ENCODE data around the gene IL10RB.
"Not testable (repeated sequence)": the region's sequence is repeated elsewhere in the genome, so short reads cannot be mapped to it uniquely, and the experiment has no call there.

The IL10RB gene

DNA sequence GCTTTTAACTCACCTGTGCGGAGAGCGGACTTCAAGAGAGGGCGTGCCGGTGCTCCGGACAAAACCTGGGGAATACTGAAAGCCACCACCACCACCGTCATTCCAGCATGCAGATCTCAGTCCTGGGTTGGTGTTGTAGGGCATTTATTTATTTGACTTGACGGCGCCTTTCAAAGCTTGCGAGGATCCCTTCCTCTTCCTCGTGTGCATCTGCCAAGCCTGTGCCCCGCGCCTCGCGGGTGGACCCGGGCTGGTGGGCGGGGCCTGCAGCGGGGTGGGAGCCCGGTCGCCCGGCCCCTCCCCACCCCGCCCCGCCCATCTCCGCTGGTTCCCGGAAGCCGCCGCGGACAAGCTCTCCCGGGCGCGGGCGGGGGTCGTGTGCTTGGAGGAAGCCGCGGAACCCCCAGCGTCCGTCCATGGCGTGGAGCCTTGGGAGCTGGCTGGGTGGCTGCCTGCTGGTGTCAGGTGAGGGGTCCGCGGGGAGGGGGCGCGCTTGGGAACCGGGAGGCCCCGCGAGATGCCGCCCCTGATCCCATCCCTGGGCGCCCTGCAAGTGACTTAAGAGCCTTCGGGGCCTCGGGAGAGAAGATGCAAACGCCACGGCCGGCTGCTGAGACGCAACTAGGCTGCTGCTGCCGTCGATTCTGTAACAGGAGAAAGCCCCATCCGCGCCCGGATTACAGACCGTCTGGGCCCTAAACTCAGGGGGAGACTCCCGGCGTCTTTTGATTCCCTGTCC, at the start of gene IL10RB:
IL10RB (plus strand) TSS at position 318 of the 739 bp plus-strand sequence; CDS start at position 417, 99 bp downstream.
- peak; percentile 79 for DNase-seq (ENCODE audit: low read depth, low spot score)

DNA sequence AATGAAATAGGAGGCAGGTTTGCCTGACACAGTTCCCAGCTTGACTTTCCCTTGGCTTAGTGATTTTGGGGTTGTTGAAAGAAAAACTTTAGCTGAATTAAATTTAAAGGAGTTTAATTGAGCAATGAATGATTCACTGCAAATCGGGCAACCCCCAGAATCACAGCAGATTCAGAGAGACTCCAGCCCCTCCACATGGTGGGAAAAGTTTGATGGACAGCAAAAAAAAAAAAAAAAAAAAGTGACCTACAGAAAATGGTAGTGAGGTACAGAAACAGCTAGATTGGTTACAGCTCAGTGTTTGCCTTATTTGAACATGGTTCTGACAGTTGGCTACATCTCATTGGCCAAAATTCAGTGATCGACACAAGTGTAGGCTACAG, 49.0 kb upstream of the IL10RB start:
- DNase-seq (ENCODE audit: low read depth, low spot score) = no peak

DNA sequence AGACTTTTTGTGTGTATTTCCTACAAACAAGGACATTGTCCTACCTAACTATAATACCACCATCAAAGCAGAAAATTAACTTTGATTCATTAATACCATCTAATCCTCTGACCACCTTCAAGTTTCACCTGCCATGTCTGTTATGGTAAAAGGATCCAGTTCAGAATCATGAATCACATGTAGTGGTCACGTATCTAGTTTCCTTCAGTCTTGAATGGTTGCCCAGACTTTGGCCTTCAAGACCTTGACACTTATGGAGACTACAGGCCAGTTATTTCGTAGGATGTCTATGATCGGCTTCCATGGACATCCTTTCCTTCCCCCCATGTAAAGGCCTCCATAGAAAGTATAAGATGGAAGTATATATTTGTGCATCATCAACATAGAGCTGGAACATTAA, 46.9 kb upstream of the IL10RB start:
- no peak for DNase-seq (ENCODE audit: low read depth, low spot score)

DNA sequence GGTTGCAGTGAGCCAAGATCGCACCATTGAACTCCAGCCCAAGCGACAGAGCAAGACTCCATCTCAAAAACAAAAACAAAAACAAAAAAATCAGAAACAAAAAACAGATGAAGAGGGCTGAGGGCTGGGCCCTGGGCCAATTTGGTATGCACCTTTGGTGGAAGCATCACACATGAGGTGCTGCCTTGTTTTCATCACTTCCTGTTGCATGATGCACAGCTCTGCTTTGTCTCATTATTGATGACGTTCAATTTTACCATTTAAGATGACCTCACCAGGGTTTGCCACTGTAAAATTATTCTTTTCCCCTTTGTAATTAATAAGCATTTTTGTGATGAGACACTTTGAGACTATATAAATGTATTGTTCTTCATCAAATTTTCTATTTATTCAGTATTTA, 46.2 kb upstream of the IL10RB start:
- no peak for DNase-seq (ENCODE audit: low read depth, low spot score)

DNA sequence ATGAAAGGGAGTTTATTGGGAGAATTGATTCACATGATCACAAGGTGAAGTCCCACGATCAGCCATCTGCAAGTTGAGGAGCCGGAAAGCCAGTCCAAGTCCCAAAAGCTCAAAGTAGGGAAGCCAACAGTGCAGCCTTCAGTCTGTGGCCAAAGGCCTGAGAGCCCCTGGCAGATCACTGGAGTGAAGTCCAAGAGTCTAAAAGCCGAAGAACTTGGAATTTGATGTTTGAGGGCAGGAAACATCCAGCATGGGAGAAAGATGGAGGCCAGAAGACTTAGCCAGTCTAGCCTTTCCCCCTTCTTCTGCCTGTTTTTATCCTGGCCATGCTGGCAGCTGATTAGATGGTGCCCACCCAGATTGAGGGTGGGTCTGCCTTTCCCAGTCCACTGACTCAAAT, 40.8 kb upstream of the IL10RB start:
- not testable (repeated sequence) for DNase-seq (ENCODE audit: low read depth, low spot score)

DNA sequence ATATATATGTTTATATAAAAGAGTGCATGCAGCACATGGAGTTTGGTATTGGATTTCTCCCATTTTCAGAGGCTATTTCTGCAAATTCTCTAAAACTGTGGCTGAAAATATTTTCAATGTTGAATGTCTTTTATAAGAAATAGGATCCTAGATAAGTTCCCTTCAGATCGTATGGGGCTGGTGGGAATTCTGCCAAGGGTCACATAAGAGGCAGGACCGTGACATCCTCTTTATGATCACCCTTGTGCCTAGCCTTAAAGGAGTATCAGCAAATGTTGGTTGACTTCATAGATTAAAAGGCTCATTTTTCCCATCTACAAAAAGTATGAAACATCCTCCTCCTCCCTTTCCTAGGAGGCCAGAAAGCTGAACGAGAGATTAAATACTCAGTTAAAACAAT, 37.7 kb upstream of the IL10RB start:
- DNase-seq (ENCODE audit: low read depth, low spot score) = no peak

DNA sequence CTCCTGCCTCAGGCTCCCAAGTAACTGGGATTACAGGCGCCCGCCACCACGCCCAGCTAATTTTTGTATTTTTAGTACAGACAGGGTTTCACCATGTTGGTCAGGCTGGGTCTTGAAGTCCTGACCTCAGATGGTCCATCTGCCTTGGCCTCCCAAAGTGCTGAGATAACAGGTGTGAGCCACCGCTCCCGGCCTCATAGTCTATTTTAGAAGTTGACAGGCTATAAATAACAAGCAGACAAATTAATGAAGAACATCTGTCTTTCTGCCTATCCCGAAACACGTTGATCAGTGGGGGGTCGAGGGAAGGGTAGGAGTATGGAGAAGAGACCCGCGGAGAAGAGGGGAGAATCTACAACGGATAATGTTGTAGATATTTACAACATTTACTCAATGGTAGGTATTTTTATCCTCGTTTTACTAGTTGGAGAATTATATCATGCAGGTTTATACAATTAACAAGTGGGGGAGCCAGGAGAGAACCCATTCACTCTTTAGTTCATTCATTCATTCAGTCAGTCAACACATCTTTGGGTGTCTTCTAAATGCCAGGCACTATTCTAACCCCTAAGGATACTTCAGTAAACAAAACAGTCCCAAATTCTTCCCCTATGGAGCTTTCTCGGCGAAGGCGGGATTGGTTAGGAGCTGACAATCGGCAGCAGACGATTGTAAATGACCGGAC, 36.9 kb upstream of the IL10RB start:
- DNase-seq (ENCODE audit: low read depth, low spot score) = no peak

DNA sequence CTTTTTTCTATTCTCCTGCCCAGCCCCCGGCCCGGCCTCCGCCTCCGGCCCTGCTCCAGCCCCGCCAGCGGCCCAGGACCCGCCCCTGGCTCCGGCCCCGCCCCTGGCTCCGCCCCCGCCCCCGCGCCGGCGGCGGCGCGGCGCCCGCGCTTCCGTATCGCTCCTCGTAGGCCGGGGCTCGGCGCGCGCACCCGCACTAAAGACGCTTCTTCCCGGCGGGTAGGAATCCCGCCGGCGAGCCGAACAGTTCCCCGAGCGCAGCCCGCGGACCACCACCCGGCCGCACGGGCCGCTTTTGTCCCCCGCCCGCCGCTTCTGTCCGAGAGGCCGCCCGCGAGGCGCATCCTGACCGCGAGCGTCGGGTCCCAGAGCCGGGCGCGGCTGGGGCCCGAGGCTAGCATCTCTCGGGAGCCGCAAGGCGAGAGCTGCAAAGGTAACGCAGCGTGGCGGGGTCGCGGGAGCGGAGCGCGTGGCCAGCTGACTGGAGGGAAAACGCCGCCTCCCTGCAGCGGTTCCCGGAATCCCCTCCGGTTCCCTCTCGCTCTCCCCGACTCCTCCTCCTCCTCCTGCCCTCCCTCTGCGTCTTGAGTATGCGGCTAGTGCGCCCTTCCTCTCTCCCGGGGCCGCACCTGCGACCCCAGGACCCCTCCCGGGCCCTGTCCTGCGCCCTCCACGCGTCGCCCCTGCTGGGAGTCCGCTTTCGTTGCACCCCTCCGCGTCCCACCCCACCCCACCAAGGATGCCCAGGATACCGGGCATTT, 36.2 kb upstream of the IL10RB start, which contains the start of gene IFNAR2:
IFNAR2 (plus strand) TSS at position 155 of the 761 bp plus-strand sequence. CDS start 11,985 bp downstream, outside the sequence.
- peak; percentile 86 for DNase-seq (ENCODE audit: low read depth, low spot score)

DNA sequence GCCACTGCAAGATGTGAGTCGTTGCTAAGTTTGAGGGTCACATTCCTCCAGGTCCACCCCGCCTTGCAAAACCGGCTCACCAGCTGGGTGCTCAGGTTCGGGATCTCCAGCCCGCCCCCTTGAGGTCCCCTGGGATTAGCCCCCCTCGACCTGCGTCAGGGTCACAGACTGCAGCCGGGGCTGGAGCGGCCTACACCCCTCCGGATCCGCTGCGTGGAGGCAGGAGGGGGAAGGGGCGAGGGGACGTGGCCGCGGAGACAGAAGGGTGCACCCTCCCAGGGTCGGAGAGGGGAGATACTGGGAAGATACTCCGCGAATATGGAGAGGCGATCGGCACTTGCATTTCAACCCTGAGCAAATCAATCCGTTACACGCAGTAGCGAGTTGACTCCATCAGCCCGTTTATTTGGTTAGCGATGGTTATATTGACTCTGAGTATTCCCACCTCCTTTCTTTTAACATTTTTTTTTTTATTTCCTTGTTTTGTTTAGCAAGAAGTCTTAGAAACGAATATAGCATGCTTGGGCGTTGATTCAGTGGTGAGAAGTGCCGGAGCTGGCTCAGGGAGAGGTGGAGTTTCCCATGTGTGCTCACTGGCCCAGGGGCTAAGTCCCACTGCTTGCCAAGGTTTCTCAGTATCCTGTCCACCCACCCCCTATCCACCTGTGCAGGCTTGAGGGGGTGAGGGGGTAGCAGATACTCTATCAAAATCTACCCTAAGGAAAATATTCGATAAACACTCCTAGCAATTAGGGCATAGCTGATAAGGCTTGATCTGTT, 35.4 kb upstream of the IL10RB start:
- DNase-seq (ENCODE audit: low read depth, low spot score) = peak; percentile 55

DNA sequence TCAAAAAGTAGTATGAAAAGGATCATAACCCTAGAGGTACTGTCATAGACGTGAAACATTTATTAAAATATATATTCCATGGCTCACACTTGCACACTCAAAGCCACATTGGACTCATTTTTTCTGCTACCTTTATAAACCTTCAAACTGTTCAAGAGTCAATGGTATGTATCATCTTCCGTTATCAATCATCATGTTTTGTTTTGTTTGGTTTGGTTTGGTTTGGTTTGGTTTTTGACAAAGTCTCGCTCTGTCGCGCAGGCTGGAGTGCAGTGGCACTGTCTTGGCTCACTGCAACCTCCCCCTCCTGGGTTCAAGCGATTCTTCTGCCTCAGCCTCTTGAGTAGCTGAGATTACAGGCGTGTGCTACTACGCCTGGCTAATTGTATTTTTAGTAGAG, 34.6 kb upstream of the IL10RB start:
- DNase-seq (ENCODE audit: low read depth, low spot score) = no peak

DNA sequence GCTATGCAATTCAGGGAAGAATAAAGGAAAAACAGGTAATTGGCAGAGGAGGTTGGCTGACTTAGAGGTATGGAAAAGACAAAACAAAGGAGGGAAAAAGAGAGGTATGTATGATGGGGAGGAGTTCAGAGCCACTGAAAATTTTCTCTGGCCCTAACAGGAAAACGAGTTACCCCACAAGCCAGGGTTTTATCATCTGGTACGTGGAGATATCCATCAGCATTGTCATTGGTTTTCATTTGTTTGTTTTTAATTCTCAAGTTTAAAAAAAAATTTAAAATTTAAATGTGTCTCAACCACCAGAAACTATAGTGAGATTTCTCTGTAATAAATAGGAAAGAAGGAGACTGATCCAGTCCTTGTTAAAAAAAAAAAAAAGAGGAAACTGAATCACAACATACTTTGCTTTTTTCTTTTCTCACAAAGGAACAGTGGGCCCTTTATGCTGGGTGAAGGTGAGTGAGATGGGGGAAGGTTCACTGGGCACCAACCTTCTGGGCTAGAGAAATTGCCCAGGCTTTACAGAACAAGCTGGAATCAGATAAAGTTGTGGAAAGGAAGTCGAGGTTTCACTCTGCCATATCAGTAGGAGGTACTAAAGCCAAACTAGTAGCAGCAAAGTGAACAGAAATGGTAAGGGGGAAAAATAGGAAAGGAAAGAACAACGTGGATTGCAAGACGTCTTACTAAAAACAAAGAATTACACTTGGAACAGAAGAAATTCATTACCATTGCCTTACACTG, 33.7 kb upstream of the IL10RB start:
- DNase-seq (ENCODE audit: low read depth, low spot score) = no peak

DNA sequence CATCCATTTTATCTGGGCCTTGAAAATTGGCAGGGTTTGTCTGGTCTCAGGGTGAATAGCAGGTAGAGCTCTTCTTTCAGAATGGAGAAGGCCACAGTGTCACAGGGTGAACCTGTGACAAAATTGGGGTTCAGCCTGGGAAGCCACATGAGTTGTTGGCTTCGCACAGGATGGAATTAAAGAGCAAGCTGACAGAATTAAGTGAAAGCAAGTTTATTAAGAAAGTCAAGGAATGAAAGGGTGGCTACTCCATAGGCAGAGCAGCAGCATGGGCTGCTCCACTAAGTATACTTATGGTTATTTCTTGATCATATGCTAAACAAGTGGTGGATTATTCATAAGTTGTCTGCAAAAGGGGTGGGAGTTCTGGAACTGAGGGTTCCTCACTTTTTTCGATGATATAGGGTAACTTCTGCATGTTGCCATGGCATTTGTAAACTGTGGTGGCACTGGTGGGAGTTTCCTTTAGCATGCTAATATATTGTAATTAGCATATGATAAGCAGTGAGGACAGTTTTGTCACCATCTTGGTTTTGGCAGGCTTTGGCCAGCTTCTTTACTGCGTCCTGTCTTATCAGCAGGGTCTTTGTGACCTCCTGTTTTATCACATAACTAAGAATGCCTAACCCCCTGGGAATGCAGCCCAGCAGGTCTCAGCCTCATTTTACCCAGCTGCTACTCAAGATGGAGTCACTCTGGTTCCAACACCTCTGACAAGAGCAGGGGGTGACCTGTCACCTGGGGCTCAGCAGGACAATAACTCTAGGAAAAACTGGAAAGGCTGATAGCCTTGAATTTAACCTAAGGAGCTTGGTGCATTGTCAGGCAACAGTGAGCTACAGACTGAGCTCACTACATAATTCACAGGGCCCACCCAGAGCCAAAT, 31.3 kb upstream of the IL10RB start:
- DNase-seq (ENCODE audit: low read depth, low spot score) = peak; percentile 28

DNA sequence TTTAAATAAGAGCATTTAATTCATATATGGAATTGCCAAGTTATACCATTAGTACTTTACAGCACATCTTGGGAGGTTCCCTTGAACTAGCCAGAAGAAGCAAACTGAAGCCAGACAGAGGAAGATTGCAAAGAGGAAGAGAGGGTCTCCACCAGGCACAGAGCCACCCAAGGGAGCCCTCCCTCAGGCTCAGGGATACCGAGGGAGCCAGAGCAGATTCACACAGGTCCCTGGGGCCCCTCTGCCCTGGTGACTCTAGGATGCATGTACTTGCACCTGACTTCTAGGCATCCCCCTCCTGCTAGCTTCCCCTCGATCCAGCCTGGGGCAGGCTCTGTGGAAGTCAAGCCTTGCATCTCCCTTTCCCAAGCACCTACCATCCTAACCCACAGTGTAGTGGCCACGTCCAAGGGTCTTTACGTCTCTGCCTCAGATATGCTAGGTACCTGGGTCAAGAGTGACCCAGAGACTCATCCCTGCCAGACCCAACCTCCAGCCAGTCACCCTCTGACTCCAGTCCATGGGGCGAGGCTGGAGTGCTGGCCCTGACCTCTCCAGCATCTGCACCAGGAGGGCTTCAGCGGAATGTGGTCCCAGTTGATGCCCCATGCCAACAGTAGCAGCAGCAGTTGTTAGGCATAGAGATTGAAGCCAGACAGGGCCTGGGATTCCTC, 30.0 kb upstream of the IL10RB start:
- no peak for DNase-seq (ENCODE audit: low read depth, low spot score)

DNA sequence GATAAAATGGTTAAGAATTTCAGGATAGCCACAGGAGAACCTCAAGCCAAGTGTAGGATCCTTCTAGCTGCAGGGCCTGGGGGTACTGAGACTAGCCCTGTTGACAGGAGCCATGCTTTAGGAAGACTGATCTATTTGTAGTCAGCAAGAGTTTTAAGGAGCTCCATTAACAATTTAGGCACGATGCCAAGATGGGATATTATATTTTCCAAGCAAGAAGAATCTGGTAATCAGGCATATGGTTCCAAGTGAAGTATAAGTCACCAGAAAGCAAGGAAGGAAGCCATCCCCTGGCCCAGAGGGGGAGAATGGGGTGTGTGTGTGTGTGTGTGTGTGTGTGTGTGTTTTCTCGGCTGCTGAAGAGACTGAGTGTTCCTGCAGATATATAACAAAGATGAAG, 29.4 kb upstream of the IL10RB start:
- DNase-seq (ENCODE audit: low read depth, low spot score) = no peak

DNA sequence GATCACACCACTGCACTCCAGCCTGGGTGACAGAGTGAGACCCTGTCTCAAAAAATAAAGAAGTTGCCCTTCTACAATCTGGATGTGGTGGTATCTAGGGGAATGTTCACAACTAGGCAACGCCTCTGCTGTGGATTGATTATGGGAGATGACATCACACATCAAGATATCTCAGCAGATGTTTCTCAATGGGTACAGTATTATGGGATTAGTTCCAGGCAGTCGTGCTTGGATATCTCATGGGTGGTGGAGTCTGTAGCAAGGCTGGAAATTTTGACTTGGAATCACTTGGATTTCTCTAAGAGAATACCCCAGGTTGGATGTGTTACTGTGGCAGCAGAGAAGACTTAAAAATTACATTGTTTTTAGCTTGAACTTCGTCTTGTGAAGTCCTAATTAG, 28.7 kb upstream of the IL10RB start:
- no peak for DNase-seq (ENCODE audit: low read depth, low spot score)

DNA sequence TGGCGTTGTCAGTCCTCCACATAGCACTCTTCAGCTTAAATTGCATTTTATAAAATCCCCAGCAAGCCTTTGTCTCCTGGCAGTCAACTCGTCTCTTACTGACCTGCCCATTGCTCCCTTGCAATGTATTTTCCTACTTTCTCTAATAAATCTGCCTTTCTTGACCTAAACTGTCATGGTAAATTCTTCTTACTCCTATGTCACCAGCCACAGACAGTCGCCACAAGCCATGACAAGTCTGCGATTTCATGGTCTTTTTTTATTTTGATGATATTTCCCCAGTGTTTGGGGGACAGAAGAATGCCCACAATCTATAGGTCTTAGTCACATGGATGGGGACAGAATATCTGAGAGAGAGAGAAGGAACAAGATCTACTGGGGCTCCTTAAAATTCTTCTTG, 28.0 kb upstream of the IL10RB start:
- DNase-seq (ENCODE audit: low read depth, low spot score) = no peak

DNA sequence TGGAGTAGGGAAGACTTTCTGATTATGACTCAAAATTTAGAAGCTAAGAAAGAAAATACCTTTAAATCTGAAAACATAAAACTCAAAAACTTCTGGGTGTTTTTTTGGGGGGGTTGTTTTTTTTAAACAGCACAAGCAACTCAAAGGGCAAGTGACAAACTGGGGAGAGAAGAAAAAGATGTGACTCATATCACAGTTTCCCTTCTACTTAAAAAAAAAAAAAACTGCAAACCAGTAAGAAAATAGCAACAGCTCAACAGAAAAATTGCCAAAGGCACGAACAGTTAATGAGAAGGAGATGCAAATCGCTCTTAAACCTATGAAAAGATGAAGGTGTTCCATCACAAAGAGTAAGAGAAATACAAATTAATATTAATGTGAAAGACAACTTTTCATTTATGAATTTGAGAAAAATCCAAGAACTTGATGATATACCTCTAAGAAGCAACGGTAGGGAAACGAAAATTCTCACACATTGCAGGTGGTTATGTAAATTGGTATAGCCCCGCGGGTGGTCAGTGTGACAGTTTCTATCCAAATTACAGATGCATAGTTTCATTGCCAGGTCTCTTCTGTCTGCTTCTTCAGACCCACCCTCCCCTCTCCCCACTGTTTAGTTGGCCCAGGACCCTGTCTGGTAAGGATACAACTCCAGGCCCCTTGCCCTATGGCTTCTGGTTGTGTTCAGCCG, 27.5 kb upstream of the IL10RB start:
- DNase-seq (ENCODE audit: low read depth, low spot score) = no peak

DNA sequence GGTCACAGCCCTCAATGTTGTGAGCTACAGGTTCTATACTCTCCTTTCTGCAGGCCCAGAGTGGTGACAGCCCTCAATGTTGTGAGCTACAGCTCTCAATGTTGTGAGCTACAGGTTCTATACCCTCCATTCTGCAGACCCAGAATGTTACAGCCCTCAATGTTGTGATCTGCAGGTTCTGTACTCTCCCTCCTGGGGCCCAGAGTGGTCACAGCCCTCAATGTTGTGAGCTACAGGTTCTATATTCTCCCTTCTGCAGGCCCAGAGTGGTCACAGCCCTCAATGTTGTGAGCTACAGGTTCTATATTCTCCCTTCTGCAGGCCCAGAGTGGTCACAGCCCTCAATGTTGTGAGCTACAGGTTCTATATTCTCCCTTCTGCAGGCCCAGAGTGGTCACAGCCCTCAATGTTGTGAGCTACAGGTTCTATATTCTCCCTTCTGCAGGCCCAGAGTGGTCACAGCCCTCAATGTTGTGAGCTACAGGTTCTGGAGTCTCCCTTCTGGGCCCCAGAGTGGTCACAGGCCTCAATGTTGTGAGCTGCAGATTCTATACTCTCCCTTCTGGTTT, 26.5 kb upstream of the IL10RB start:
- DNase-seq (ENCODE audit: low read depth, low spot score) = not testable (repeated sequence)

Measured in ELF-1 (cell line).